Fibroblast of lung (primary cell): Measurements from ENCODE around the gene EIF2AK2. TPM values are rescaled to one million over a fixed set of nuclear protein-coding genes. Genes with fewer than 3 reads are reported as not detected.
A peak's percentile ranks its signal among the peaks of the same experiment; 100 is the strongest.

ENCODE experiments used
- DNase-seq, 2 donors: peaks; one replicate each; pipeline versions ENCODE4 v3.0.0 to v3.0.0-alpha.2; 2010; ENCODE audit warnings: low read depth in 2 of 2
- H2AFZ ChIP-seq: 2 replicates; pipeline ENCODE4 v1.5.1; 2012; ENCODE audit warnings: low read length, control low read depth, inconsistent platforms
- H3K27ac ChIP-seq: 2 replicates; pipeline ENCODE4 v1.5.1; 2011; ENCODE audit warnings: low read length, control low read depth; ENCODE audit not compliant: insufficient read depth
- H3K27me3 ChIP-seq: 2 replicates; pipeline ENCODE4 v1.5.1; 2011; ENCODE audit warnings: mild to moderate bottlenecking, low read length; ENCODE audit not compliant: control insufficient read depth, insufficient read depth
- H3K36me3 ChIP-seq: 2 replicates; pipeline ENCODE4 v1.5.1; 2011; ENCODE audit warnings: low read length; ENCODE audit not compliant: control insufficient read depth, insufficient read depth
- H3K4me1 ChIP-seq: 2 replicates; pipeline ENCODE4 v1.5.1; 2011; ENCODE audit warnings: low read length; ENCODE audit not compliant: control insufficient read depth, insufficient read depth; ENCODE audit errors: extremely low read depth
- H3K4me2 ChIP-seq: 2 replicates; pipeline ENCODE4 v1.5.1; 2011; ENCODE audit warnings: low read length, control low read depth; ENCODE audit not compliant: insufficient read depth; ENCODE audit errors: extremely low read depth
- H3K4me3 ChIP-seq, 4 experiments: fragments of 200-600 bp in 1 of 4; sonication (generic) in 1 of 4; replicated peaks in 1 of 4; 2 replicates each; pipeline ENCODE4 v1.5.1; 2011 to 2016; ENCODE audit warnings: low read length in 4 of 4, low read depth in 3 of 4, mild to moderate bottlenecking in 3 of 4, control low read depth in 2 of 4, inconsistent platforms in 1 of 4, mixed read lengths in 1 of 4; ENCODE audit not compliant: insufficient read depth in 1 of 4; ENCODE audit errors: control extremely low read depth in 1 of 4
- H3K79me2 ChIP-seq: 2 replicates; pipeline ENCODE4 v1.5.1; 2012; ENCODE audit warnings: mild to moderate bottlenecking, low read length, inconsistent platforms; ENCODE audit not compliant: control insufficient read depth, insufficient read depth
- H3K9ac ChIP-seq: 2 replicates; pipeline ENCODE4 v1.5.1; 2011; ENCODE audit warnings: mild to moderate bottlenecking, low read length, control low read depth; ENCODE audit not compliant: insufficient read depth
- H3K9me3 ChIP-seq: 2 replicates; pipeline ENCODE4 v1.5.1; 2012; ENCODE audit warnings: low read depth, low read length; ENCODE audit not compliant: control insufficient read depth, insufficient read depth
- H4K20me1 ChIP-seq: 2 replicates; pipeline ENCODE4 v1.5.1; 2011; ENCODE audit warnings: low read length; ENCODE audit not compliant: control insufficient read depth, insufficient read depth; ENCODE audit errors: extremely low read depth
- CTCF ChIP-seq, 2 donors: IDR thresholded peaks in 1 of 2; conservative IDR thresholded peaks in 1 of 2; 1 replicate in 1 of 2; 2 replicates in 1 of 2; pipeline ENCODE4 v1.5.1; 2011 to 2012; ENCODE audit warnings: low read length in 2 of 2, control low read depth in 1 of 2, inconsistent platforms in 1 of 2, low read depth in 1 of 2, mild to moderate bottlenecking in 1 of 2
- EZH2 ChIP-seq: IDR thresholded peaks from 2 replicates; pipeline ENCODE4 v1.5.1; 2012; ENCODE audit warnings: low read length, control low read depth, mild to moderate bottlenecking; ENCODE audit errors: missing control alignments
- polyA plus RNA-seq, 2 donors: library from polyadenylated mRNA; depleted of rRNA in 1 of 2; stranded (reverse) in 1 of 2; unstranded in 1 of 2; fragments of >200 nt; gene quantifications; 2 replicates each; pipeline ENCODE4 v1.2.1, GENCODE V29; 2011 to 2012; ENCODE audit warnings: missing spikeins in 1 of 2
- total RNA-seq: library from RNA; depleted of rRNA; stranded (reverse); fragments of >200 nt; gene quantifications from 2 replicates; pipeline ENCODE4 v1.2.1, GENCODE V29; 2014

Gene EIF2AK2
- total and polyA plus RNA-seq, 2 donors (not counting 1 experiment from before 2014, with no cell fraction given): 32.0 to 39.9 TPM

- Histone ChIP-seq H3K4me1 (peaks cover 4% of the 10 kb centered on the region), H3K9ac (no peak overlapping the region), H3K27me3 (no peaks in the 10 kb centered on the region), H3K27ac (no peak overlapping the region), H2AFZ (no peak overlapping the region), H3K4me2 (no peak overlapping the region), H3K9me3 (no peaks in the 10 kb centered on the region), H4K20me1 (no peaks in the 10 kb centered on the region), H3K79me2 (no peaks in the 10 kb centered on the region), H3K36me3 (peaks cover 2% of the 10 kb centered on the region), H3K4me3 (no peak overlapping the region)
- TF ChIP-seq EZH2: no peak
- no peak for TF ChIP-seq CTCF (conservative IDR thresholded peaks at IDR 0.05 in 1 of 2, IDR thresholded peaks at IDR 0.05 in 1 of 2; ENCODE audit: low read depth in 1 of 2, low read length in 2 of 2)
- DNase-seq: no peak
Observed at GRCh38 chr2:37090019-37090477, 66.7 kb downstream of the EIF2AK2 start.

- Histone ChIP-seq H3K9ac (no peak overlapping the region), H4K20me1 (no peaks in the 10 kb centered on the region), H3K4me3 (peak overlapping the region in 1 of 4 experiments; percentile 95), H3K4me1 (peaks cover 10% of the 10 kb centered on the region), H3K4me2 (no peak overlapping the region), H3K79me2 (peaks cover 12% of the 10 kb centered on the region), H2AFZ (no peak overlapping the region), H3K9me3 (no peaks in the 10 kb centered on the region), H3K27me3 (no peaks in the 10 kb centered on the region), H3K27ac (no peak overlapping the region), H3K36me3 (peaks cover 2% of the 10 kb centered on the region)
- DNase-seq: peak; percentile 5 to 83
- no peak for TF ChIP-seq EZH2
Observed at GRCh38 chr2:37085731-37086147, 71.0 kb downstream of the EIF2AK2 start.

DNA sequence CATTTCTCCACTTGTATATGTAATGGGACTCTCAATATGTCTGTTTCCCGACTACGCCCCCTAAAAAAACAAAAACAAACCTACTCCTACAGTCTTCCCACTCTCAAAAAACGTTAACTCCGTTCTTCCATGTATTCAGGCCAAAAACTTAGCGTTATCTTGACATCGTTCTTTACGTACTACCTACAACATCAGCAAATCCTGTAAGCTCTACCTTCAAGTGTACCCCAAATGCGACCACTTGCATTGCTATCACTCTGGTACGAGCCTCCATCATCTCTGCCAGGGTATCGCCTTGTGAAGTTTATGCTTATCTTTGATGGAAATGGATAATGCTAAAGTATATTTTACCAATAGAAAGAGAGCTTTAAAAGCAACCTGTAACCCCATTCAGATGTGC, 72.0 kb downstream of the EIF2AK2 start:
- TF ChIP-seq CTCF (conservative IDR thresholded peaks at IDR 0.05 in 1 of 2, IDR thresholded peaks at IDR 0.05 in 1 of 2; ENCODE audit: low read depth in 1 of 2, low read length in 2 of 2) (no peak), EZH2 (no peak)
- no peaks in the 10 kb centered on the region for H4K20me1 ChIP-seq
- H3K36me3 ChIP-seq: no peaks in the 10 kb centered on the region
- H3K4me2 ChIP-seq: peak overlapping the region; percentile 99
- H3K27ac ChIP-seq: peak overlapping the region; percentile 62
- H3K4me3 ChIP-seq: peak overlapping the region; percentile 85 to 99 (median 94)
- H3K9me3 ChIP-seq: no peaks in the 10 kb centered on the region
- H3K4me1 ChIP-seq: peaks cover 10% of the 10 kb centered on the region
- H3K79me2 ChIP-seq: peaks cover 12% of the 10 kb centered on the region
- no peak for DNase-seq
- peak overlapping the region; percentile 68 for H3K9ac ChIP-seq
- no peaks in the 10 kb centered on the region for H3K27me3 ChIP-seq
- H2AFZ ChIP-seq: peak overlapping the region; percentile 100
